ENCODE measurements around the gene CCDC197.

The CCDC197 gene

DNA sequence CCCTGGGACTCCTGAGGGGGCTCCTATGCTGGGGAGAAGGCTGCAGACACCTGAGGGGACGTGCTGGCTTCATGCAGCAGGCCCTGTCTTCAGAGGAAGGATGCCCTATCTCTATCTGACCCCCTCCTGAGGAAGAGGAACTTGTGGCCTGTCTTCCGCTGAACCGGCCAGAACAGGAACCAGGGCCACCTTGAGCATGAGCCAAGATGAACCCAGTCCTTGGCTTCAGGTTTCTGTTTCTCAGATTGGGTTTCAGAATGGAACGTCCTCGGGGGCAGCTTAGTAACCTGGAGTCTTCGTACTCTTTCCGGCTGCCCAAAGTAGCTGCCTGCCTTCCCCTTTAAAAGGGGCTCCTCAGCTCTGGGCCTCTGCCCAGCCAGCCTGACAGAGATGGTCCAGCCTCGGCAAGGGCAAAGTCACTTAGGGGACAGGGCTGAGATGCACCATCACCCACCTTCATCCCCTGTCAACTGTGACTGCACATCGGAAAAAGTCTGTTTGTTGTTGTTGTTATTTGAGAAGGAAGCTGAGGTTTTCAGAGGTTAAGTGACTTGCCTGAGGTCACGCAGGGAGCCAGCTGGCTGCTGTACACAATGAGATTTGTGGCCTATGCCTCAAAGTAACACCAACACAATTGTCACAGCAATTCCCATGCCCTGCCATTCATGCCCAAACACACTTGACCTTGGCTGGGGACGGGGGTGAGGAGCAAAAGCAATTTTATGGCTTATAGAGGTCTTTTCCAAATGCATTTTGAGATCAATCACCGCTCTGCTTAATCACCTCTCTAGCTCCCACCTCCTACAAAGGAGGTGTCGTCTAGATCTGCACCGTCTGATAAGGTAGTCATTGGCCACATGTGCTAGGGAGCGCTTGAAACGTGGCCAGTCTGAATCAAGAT lies 34.1 kb upstream of the CCDC197 start:
- no peak for FAIRE-seq

DNA sequence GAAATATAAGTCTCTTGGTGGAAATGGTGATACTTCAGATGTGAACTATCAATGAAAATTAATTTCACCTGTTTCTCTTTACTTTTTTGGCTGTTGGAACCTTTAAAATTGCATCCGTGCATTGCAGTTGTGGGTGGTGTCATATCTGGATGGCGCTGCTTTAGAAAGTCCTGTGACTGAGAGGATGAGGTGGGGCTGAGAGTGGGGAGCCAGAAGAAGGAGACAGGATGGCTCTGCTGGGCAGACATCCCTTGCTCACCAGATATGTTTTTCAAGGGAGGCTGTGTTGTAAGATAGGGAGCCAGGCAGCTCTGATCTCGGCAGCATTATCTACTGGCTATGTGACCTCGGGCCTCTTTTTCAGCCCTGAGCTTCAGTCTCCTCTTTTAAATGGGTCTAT lies 33.4 kb upstream of the CCDC197 start:
- no peak for FAIRE-seq

DNA sequence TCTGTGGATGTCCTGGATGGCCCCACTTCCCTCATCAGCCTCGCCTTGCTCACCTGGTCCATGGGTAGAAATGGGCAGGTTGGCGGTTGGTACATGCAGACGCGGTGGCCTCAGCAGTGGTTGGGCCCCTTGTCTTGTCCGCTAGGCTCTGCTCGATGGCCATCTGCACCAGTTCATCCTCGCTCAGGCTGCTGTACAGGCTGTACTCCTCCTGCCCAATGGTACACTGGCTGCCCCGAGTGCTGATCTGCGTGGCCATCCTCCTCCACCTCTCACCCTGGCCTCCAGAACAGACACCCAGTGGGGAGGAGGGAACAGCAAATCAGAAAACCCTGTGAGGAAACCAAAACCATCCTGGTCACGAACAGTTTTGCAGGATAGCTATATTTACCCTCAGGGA lies 32.8 kb upstream of the CCDC197 start:
- FAIRE-seq, result no peak

DNA sequence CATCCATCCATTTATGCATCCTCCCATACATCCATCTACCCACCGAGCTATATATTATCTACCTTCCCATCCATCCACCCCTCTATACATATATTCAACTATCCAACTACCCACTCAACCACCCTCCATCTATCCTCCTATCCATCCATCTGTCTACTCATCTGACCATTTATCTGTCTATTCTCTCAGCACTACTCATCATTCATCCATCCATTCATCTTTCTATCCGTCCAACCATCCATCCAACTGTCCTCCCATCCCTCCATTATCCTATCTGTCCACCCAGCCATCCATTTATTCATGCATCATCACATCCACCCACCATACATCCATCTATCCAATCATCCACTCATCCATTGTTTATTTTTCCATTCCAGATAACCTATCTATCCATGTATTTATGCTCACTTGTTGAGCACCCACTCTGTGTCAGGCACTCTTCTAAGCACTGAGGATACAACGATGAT lies 32.2 kb upstream of the CCDC197 start:
- no peak for FAIRE-seq

DNA sequence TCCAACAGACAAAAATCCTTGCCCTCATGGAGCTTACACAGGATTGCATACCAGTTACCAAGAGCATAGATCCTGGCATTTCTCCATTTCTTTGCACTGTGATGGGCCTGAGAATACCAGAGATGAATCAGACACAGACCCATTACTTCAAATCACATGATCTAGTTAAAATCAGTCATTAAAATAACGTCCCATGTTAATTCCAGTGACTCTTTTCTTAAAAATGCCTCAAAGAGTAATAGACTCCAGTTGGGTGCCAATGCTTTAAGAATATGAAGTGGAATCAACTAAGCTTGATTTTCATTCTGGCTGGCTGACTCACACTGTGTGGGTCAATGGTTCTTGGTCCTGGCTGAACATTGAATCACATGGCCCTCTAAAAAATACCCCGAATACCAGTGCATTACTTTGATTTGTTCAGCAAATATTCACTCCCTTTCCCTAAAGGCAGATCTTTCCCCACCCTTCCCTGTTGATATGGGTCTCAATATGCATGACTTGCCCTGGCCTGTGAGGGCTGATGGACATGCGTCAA lies 31.7 kb upstream of the CCDC197 start:
- FAIRE-seq, result no peak

DNA sequence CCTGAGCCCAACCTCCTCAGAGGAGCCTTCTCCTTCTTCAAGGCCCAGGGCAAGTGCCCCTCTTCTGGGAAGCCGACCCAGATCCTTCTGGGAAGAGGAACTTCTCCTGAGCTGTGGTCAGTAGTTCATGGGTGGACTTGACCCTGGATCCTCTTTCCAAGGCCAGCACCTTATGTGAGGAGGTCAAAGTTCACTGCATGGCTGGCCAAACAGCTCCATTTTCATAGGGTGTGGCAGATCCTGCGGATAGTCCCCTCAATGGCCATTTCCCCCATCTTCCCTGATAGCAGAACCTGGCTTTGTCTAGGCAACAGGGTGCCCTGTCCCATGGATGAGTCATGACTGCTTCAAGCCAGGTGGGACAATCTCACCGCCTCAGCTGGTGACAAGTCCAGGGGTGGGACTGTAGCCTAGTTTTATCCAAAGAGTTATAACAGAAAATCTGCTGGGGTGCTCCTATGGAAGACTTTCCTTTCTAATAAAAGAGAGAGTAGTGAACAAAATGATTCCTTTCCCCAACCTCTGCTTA lies 31.1 kb upstream of the CCDC197 start:
- FAIRE-seq, result no peak

DNA sequence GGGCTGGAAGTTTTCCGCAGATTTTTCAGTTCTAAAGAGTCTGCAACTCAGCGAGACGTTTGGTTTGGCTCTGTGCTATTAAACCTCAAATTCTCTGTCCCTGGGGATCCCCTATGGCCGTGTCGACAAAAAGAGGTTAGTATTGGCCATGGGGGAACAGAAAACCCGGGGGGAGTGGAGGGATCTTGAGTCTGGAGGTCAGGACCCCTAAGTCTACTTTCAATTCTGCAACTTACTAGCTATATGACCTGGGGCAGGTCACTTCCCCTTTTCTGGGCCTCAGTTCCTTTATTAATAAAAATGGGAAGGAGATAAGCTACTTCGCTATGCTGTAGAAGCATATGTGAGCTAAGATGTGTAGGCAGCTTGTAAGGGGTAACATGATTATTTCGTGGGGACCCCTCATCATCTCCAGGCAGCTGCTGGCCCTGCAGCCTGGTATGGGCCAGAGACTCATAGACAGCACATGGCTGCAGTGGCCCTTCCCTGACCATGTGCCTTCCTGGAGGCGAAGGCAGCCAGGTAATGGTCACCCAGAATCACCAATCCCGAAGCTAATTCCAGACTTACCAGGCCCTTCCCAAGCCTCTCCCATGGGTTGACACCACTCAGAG lies 29.4 kb upstream of the CCDC197 start:
- no peak for FAIRE-seq

DNA sequence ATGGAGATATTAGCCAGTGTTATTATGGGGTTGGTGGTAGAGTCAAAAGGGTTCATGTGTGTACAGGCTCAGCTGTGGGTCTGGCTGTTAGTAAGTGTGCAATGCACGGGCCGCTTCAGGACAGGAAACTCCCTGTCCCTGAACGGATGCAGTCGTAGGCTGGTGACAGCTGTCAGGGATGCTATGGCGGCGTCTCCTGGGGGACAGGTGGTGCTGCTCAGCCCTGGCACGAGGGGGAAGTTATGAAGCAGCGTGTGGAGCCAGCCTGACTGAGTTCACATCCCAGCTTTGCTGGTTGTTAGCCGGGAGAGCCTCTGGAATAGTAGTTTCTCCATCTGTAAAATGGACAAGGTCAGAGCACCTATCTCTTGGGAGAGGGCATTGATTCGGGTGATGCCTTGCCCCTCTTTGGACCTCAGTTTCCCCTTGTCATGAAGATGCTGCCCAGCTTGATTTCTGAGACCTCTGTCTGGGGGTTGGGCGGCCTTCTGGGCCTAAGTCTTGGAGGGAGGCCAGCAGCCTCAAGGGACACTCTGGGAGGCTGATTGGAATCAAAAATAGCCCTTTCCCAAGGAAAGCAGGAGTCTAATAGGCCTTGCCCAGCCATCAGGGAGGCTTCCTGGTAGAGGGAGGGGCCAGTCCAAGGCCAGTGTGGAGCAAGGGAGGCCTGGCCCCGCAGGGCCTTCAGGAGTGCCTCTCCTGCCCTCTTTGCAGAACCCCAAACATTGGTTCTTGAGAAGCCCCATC lies 27.8 kb upstream of the CCDC197 start:
- no peak for FAIRE-seq

DNA sequence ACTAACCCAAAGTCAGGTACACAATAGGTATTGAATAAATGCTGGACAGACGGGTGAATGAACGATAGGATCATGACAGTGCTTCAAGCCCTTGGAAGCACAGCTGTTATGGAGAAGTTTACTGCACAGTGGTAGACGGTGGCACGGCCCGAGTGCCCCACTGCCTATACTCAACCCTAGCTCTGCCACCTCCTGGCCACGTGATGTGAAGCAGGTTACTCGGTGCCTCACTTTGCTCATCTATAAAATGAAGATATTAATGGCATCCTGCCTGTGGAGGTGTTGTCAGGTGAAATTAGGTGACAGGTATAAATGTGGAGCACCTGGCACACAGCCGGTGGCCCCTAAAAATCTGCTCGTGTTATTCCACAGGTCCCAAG lies 26.5 kb upstream of the CCDC197 start:
- no peak for FAIRE-seq

DNA sequence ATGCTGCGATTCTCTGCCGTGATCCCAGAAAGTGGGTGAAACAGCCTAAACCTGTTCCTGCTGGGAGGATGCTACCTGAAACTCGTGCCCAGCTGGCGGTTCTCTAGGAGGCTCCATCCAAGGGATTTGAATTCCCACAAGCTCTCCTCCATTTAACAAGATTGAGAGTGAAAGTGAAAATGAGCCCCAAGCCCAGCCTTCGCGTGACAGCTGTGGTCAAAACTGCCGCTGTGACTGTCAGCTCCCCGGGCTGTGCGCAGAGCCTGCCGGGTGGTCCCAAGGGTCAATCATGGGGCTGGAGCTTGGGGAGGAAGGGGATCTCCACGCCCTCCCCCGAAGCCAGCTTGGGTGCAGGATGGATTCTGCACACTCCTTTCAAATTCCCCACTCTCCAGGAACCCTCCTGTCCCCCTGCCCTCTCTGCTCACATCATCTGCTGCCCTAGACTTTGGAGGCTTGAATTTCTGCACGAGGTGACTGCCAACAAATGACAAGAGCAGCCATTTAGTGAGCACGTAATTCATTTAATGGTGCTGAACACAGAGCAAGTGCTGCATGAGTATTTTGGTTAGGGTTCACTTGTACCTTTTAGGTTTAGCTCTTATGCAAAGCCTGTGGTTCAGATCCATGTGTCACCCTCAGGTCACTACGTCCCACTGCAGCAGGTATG lies 26.0 kb upstream of the CCDC197 start:
- FAIRE-seq, result no peak

DNA sequence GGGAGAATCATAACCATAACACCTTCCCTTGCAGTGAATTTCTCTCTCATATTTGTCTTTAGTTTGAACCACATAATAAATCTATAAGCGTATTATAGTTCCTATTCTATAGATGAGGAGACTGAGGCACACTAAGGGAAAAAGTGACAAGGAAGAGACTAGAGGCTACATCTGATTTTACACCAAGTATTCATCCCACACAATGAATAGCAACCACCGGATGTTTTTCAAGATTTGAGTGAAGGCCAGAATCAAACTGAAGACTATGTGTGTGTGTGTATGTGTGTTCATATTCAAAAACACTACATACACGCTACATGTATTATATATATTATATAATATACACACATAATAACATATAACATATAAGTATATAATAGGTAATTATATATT lies 25.5 kb upstream of the CCDC197 start:
- no peak for FAIRE-seq

DNA sequence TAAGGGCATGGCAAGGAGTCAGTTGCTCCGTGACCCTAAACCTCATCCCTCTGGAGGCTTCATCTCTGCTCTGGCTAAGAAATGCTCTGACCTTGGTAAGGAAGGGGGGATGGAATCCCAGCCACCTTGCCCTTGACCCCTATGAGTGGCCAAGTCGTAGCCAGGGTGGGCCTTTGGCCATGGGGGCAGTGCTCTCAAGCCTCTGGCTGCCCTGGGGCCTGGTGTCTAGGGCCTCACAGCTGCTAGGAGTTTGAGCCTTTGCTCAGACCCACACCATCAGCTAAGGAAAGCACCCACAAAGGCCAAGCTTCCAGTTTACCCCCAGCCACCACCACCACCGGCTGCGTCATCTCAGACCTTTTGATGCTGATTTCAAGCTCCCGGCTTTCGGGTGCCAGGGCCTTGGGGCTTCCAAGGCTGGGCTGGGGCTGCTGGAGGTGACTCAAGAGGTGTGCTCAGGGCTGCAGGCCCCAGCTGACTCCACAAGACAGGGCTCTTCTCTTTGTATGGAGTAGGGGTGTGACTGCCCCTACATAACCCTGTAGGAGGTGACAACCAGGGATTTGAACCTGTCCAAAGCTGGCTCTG lies 24.4 kb upstream of the CCDC197 start:
- FAIRE-seq, result no peak

DNA sequence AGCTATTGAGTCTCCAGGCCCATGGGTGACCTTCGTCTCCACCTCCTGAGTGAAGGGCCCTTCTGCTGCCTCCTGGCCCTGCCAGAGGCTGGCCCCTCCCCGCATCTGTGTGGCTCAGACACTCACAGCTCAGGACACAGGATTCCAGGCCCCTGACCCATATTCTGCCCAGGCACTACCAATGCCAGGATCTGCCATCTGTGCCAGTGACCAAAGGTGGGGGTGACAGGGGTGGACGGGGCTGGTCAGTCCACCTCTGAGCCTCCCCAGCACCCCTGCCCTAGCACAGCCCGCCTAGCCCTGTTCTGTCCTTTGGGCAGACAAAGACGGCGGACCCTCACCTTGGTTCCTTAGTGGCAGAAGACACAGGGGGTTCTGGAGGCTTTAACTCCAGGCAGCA lies 23.5 kb upstream of the CCDC197 start:
- no peak for FAIRE-seq

DNA sequence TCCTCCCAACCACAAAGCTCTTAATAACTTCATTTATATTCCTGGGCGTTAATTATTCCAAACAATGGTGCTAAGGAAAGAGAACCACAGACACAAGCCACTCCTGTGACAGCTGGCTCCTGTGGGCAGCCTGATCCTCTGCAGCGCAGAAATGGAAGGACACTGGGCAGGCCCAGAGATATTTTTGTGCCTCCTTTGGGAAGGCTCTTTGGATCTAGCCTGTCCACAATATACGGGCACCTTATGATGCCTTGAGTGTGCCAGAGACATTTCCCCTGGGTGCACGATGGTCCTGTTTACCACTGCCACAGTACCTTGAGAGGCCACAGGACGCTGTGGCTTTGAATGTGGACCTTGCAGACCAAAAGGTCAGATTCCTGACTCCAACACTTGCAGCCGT lies 22.8 kb upstream of the CCDC197 start:
- no peak for FAIRE-seq

DNA sequence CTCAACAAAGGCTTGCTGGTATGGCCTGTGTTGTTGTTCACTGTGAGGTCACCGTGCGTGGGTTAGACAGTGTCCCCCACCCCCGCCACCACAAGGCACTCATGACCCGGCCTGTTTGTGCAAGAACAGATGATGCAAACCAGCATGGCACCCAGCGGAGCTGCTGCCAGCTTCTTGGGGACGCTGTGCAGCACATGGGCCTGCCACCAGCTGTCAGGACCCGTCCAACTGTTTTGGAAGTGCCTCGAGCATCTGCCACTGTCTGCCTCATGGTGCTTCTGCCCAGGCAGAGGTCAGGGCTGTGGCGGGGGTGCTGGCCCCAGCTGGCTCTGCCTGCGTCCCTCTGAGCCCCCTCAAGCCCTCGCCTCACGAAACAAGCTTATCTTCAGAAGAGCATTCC lies 22.3 kb upstream of the CCDC197 start:
- FAIRE-seq, result no peak

DNA sequence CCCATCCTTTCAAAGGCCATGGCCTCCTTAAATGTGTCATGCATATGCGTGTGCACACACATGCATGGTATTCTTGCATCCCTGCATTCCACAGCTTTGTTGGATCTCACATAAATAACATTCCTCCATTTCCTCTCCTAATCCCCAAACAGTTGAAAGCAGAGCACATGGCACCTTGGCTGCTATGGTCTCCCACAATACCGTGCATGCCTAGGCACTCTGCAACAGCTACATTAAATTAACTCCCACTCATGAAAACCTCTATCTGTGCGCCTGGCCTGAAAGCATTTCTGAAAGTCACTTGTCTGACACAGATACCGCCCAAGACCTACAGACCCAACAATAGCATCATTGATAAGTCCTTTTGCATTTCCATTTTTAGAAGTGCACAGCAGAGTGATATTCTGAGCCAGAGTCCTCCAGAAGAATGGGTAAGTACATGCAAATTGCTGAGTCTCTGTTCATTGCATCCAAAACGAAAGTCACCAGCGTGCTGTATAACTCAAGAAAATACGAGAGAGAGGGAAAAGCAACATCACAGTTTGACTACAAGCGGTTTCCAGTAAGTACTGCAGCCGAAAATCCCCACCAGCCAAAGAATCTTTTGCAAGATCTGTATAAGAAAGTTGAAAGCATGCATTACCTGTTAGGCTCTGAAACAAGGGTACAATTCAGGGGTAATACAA lies 21.2 kb upstream of the CCDC197 start:
- FAIRE-seq, result no peak

DNA sequence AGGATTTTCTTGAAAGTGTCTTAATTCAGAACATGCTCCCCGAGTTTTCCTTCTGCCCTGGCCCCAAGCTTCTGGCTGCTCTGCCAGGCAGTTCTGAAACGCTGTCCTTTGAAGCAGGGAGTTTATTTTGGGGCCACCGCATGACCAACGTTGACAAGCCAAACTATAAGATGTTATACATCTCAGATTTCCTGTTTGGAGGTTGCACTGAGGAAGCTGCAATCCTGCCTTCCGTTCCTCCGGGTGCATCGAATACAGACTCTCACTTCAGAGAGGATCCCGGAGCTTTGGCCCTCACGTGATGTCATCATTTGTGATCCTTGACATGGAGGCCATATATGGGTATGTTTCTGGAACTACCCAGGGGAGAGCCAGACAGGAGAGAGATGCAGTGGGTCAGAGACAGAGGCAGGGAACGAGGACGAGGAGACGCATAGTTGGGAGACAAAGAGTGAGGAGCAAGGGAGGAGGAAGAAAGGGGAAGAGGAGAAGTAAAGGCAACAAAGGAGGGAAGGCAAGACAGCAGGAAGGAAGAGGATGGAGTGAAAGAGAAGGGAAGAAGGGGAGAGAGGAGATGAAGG lies 20.5 kb upstream of the CCDC197 start, which contains the start of gene ASB2:
Gene ASB2, minus strand, starts transcription at position 94 of the 581 bp plus-strand sequence. CDS start 12,031 bp downstream, outside the sequence.
- no peak for FAIRE-seq

DNA sequence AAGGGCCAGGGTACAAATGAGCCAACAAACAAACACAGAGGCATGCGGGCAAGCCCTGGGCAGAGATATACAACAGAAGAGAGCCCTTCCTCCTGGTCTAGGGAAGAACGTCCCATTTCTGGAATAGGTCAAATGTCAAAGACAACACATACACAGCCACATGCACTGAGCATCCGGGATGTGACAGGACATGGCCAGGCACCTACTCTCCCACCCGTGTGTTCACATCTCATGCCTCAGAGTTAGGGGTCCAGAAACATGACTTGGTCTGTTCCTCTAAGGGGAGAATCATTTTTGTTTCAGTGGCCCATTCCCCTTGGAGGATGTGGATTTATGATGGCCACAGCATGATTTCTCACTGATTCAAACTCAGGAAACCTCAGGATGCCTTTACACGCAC lies 19.9 kb upstream of the CCDC197 start:
- no peak for FAIRE-seq

DNA sequence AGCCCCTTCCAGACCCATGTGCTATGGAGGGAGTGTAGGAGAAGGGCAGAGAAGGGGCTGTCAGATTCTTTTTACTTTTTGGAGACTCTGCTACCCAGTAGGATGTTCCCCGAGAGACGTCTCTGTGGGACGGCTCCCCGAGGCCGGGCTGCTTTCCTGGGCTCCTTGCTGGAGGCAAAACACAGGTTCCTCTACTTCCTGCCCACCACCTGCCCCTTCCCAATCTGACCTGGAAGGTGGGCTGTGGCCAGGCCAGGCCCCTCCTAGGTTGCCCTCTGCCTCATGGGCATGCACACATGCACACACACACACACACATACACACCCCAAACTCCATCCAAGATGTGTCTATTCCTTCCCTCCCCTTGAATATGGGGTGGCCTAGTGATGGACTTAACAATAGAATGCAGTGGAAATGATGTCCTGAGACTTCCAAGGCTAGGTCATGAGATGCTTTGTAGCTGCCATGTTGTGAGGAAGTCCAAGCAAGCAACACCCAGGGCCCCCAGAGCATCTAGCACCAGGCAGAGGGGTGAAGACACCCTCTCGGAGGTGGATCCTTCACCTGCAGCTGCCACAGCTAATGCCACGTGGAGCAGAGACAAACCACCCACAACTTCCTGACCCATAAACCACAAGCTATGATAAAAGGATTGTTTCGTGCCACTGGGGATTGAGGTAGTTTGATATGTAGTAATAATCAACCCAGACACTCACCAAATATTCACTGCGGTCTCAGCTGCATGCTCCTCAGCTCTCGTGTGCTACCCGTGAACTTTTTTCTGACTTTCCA lies 19.1 kb upstream of the CCDC197 start:
- FAIRE-seq, result no peak

DNA sequence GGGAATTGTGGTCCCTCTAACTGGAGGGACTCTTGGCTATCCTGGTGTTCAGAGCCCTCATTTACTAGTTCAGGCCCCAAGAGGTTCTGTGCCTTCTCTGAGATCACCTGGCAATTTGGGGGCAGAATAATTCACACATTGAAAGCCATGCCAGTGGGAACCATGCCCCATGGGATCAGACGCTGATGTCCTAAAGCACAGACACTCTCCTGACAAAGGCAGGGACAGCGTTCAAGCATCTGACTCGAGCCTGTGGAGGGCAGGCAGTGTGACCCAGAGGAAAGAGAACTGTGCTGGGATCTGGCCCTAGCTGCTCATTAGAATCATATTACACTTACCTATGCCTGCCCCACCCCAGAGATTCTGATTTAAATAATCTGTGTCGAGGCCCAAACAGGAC lies 18.4 kb upstream of the CCDC197 start:
- no peak for FAIRE-seq
